Measurements from ENCODE around the gene ATP5MC3.

ATP5MC3 gene

GRCh38 chr2:175154661-175155082, 26.8 kb downstream of the ATP5MC3 start:
- Histone ChIP-seq H3K4me3 (ENCODE audit: low read length) (no peak overlapping the region), H3K79me2 (ENCODE audit: low read length) (peaks cover 88% of the 10 kb centered on the region), H3K9ac (ENCODE audit: low read length) (no peak overlapping the region), H3K9me3 (ENCODE audit: insufficient read depth, low read length) (no peaks in the 10 kb centered on the region), H3K27ac (ENCODE audit: low read length) (no peak overlapping the region), H3K4me1 (ENCODE audit: low read length) (peaks cover 15% of the 10 kb centered on the region), H2AFZ (ENCODE audit: low read depth, low read length) (no peak overlapping the region), H3K27me3 (ENCODE audit: low read depth, low read length) (no peaks in the 10 kb centered on the region), H3K4me2 (ENCODE audit: low read length) (no peak overlapping the region), H3K36me3 (replicated peaks; ENCODE audit: low read depth, low read length) (peaks cover 13% of the 10 kb centered on the region), H4K20me1 (ENCODE audit: insufficient read depth, low read length) (peaks cover 73% of the 10 kb centered on the region)
- TF ChIP-seq CTCF (IDR thresholded peaks at IDR 0.05; ENCODE audit: low read depth, low read length) (no peak), EZH2phosphoT487 (IDR thresholded peaks at IDR 0.05; ENCODE audit: low read depth) (no peak)

- H3K4me1 ChIP-seq (ENCODE audit: low read length), result peaks cover 15% of the 10 kb centered on the region
- no peak overlapping the region for H3K4me3 ChIP-seq (ENCODE audit: low read length)
- peaks cover 84% of the 10 kb centered on the region for H3K79me2 ChIP-seq (ENCODE audit: low read length)
- no peaks in the 10 kb centered on the region for H3K9me3 ChIP-seq (ENCODE audit: insufficient read depth, low read length)
- peaks cover 77% of the 10 kb centered on the region for H4K20me1 ChIP-seq (ENCODE audit: insufficient read depth, low read length)
- no peaks in the 10 kb centered on the region for H3K27me3 ChIP-seq (ENCODE audit: low read depth, low read length)
- H3K36me3 ChIP-seq (replicated peaks; ENCODE audit: low read depth, low read length), result peaks cover 16% of the 10 kb centered on the region
- H3K27ac ChIP-seq (ENCODE audit: low read length), result no peak overlapping the region
- no peak overlapping the region for H2AFZ ChIP-seq (ENCODE audit: low read depth, low read length)
- no peak overlapping the region for H3K4me2 ChIP-seq (ENCODE audit: low read length)
- TF ChIP-seq EZH2phosphoT487 (IDR thresholded peaks at IDR 0.05; ENCODE audit: low read depth), result no peak
- no peak for TF ChIP-seq CTCF (IDR thresholded peaks at IDR 0.05; ENCODE audit: low read depth, low read length)
- H3K9ac ChIP-seq (ENCODE audit: low read length), result no peak overlapping the region
Measured at GRCh38 chr2:175152242-175152641, 29.3 kb downstream of the ATP5MC3 start.

- peaks cover 84% of the 10 kb centered on the region for H3K79me2 ChIP-seq (ENCODE audit: low read length)
- H3K9ac ChIP-seq (ENCODE audit: low read length), result no peak overlapping the region
- H3K27ac ChIP-seq (ENCODE audit: low read length), result no peak overlapping the region
- no peaks in the 10 kb centered on the region for H3K27me3 ChIP-seq (ENCODE audit: low read depth, low read length)
- H3K4me3 ChIP-seq (ENCODE audit: low read length), result no peak overlapping the region
- H4K20me1 ChIP-seq (ENCODE audit: insufficient read depth, low read length), result peaks cover 77% of the 10 kb centered on the region
- no peak overlapping the region for H3K4me2 ChIP-seq (ENCODE audit: low read length)
- H3K4me1 ChIP-seq (ENCODE audit: low read length), result peaks cover 15% of the 10 kb centered on the region
- no peaks in the 10 kb centered on the region for H3K9me3 ChIP-seq (ENCODE audit: insufficient read depth, low read length)
- TF ChIP-seq CTCF (IDR thresholded peaks at IDR 0.05; ENCODE audit: low read depth, low read length) (no peak), EZH2phosphoT487 (IDR thresholded peaks at IDR 0.05; ENCODE audit: low read depth) (no peak)
- peaks cover 12% of the 10 kb centered on the region for H3K36me3 ChIP-seq (replicated peaks; ENCODE audit: low read depth, low read length)
- H2AFZ ChIP-seq (ENCODE audit: low read depth, low read length), result no peak overlapping the region
Measured at GRCh38 chr2:175151791-175152190, 29.7 kb downstream of the ATP5MC3 start.

GRCh38 chr2:175147186-175147585, 34.3 kb downstream of the ATP5MC3 start:
- TF ChIP-seq CTCF (IDR thresholded peaks at IDR 0.05; ENCODE audit: low read depth, low read length), result no peak
- no peak for TF ChIP-seq EZH2phosphoT487 (IDR thresholded peaks at IDR 0.05; ENCODE audit: low read depth)
- Histone ChIP-seq H3K79me2 (ENCODE audit: low read length) (peaks cover 67% of the 10 kb centered on the region), H4K20me1 (ENCODE audit: insufficient read depth, low read length) (peaks cover 71% of the 10 kb centered on the region), H3K4me3 (ENCODE audit: low read length) (no peak overlapping the region), H3K36me3 (replicated peaks; ENCODE audit: low read depth, low read length) (peaks cover 14% of the 10 kb centered on the region), H3K27ac (ENCODE audit: low read length) (no peak overlapping the region), H3K4me1 (ENCODE audit: low read length) (peaks cover 5% of the 10 kb centered on the region), H3K9ac (ENCODE audit: low read length) (no peak overlapping the region), H3K9me3 (ENCODE audit: insufficient read depth, low read length) (no peaks in the 10 kb centered on the region), H3K4me2 (ENCODE audit: low read length) (no peak overlapping the region), H3K27me3 (ENCODE audit: low read depth, low read length) (no peaks in the 10 kb centered on the region), H2AFZ (ENCODE audit: low read depth, low read length) (no peak overlapping the region)
